GM20431 (cell line): ENCODE results near the gene TBC1D32.
"Not testable (repeated sequence)": the region's sequence is repeated elsewhere in the genome, so short reads cannot be mapped to it uniquely, and the experiment has no call there.

Source experiments
- in situ Hi-C: fragments of 300-500 bp; cut with MseI, MboI; formaldehyde crosslinking; loops from one replicate; pipeline ENCODE4 v1.15.0; 2020; ENCODE audit warnings: low sequenced_read_pairs; ENCODE audit not compliant: unreplicated experiment

Gene TBC1D32

DNA sequence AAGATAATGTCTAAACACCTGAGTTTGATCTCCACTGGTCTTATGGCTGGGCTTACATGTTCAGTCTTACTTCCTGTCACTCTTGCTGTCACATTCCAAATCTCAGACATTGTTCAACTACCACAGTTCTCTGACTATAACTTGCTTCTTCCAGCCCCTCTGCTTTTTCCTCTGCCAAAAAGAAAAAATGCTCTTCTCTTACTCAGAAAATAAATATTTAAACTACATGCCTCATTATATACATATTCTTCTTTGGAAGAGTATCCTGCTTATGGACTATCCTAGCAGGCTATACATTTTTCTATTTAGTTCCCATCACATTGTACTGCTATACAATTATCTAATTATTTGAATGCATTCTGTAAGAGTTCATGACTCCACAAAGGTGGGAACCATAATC is 175.4 kb downstream of the TBC1D32 start:
- in situ Hi-C loops: no loop called here

- in situ Hi-C loops: no loop called here
Observed at GRCh38 chr6:121158438-121158837, 175.8 kb downstream of the TBC1D32 start.

- in situ Hi-C loops: no loop called here
Observed at GRCh38 chr6:121157906-121158305, 176.4 kb downstream of the TBC1D32 start.

GRCh38 chr6:121143476-121143875 is 190.8 kb downstream of the TBC1D32 start:
- in situ Hi-C loops: no loop called here

DNA sequence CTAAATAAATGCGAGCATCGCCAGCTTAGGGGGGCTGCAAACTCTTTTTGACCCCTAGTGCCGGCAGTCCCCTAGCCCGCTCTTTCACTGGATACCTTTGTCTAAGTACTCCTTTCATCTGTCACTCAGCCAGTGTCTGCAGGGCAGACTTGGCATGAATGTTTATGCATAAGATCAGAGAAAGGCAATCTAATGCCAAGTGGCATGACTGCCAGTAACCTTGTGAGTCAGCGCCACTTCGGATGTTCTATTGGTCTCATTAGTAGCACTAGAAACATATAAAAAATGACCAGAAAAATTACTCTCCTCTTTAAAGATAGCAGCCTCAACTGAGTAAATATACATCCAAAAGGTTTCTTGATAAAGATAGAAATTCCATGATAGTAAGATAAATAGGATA is 192.2 kb downstream of the TBC1D32 start:
- in situ Hi-C loops: no loop called here

DNA sequence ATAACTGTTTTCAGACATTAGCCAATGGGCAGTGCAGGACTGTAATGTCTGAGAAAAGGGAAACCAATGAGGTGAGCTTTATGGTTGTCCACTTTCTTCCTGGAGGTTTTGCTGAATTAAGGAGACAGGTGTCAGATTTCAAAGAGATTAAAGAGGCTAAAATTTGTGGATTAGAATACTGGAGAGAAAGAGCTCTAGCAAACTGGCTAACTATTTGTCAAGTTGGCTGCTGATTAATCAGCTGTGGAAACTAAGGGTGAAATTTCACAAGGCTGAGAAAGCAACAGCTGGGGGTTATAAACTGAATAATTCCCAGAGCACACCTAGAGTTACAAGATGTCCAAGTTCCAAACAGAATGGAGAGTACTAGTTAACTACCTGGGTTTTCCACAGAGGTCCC is 198.9 kb downstream of the TBC1D32 start:
- in situ Hi-C loops: no loop called here

- in situ Hi-C loops: no loop called here
Observed at GRCh38 chr6:121134922-121135321, 199.4 kb downstream of the TBC1D32 start.

GRCh38 chr6:121124600-121124999 is 209.7 kb downstream of the TBC1D32 start:
- in situ Hi-C loops: no loop called here

GRCh38 chr6:121112356-121112755 is 221.9 kb downstream of the TBC1D32 start:
- in situ Hi-C loops: no loop called here

- in situ Hi-C loops: no loop called here
Observed at GRCh38 chr6:121110733-121111132, 223.5 kb downstream of the TBC1D32 start.

GRCh38 chr6:121106962-121107361 is 227.3 kb downstream of the TBC1D32 start:
- in situ Hi-C loops: no loop called here

DNA sequence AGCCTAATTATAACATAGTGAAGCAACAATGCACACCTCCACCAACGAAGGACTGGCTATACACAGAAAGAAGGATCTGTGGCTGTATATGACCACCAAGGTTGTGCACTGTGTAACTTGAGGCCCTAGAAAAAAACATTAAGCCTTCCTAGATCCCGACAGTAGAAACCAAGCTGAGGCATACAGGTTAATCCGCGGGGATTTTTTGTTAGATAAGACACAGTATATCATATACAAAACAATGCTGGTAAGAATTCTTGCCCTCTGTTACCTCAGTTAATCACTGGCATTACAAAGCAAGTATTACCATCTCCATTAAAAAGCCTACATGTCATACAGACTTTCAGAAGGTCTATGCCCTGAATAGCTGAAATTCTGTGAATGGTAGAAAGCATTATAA is 228.8 kb downstream of the TBC1D32 start:
- in situ Hi-C loops: no loop called here

DNA sequence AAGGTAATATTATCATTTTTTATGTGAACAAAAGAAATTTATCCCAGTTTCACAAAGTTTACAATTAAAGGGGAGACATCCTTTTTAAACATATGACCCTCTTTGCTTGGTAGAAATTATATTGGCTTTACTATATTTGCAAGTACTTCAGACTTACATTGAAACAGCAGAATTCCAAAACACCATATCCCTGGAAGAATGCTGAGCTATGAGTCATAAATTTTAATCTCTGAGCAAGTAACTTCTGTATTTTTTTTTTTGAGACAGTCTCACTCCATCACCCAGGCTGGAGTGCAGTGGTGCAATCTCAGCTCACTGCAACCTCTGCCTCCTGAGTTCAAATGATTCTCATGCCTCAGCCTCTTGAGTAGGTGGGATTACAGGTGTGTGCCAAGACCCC is 240.4 kb downstream of the TBC1D32 start:
- in situ Hi-C loops: no loop called here

DNA sequence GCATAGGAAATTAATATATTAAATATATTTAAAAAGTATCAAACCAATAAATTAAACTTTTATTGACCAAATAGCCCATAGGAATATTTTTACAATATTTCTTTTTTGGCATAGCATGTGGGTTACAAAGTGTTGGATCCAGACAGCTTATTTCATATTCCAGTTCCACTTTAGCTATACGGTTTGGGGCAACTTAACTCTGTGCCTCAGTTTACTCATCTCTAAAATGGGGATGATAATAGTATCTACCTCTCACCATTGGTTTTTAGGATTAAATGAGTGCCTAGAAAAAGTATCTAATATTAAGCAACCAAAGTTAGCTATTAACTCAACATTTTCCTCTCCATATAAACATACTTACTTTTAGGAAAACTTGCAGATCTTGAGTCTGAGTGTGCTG is 243.8 kb downstream of the TBC1D32 start:
- in situ Hi-C loops: no loop called here

DNA sequence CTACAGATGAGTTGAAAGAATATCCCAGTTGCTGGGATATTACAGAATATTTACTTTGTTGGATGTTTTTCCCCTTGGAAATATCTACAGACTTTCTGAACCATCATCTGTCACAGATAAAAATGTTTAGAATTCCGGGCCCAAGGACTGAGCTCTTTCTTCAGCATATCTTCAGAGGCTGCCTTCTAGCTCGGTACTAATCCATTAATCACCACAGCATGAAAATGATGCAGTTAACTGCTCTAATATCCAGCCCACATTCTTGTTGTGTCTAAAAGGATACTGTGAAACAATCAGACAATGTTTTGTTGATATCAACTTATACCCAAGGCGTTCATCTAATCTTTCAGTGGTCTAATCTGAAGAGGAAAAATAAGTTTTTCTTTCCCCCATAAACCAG is 247.4 kb downstream of the TBC1D32 start:
- in situ Hi-C loops: no loop called here

- in situ Hi-C loops: no loop called here
Observed at GRCh38 chr6:121076119-121076518, 258.2 kb downstream of the TBC1D32 start.

- in situ Hi-C loops: not testable (repeated sequence)
Observed at GRCh38 chr6:121068749-121069148, 265.5 kb downstream of the TBC1D32 start.

DNA sequence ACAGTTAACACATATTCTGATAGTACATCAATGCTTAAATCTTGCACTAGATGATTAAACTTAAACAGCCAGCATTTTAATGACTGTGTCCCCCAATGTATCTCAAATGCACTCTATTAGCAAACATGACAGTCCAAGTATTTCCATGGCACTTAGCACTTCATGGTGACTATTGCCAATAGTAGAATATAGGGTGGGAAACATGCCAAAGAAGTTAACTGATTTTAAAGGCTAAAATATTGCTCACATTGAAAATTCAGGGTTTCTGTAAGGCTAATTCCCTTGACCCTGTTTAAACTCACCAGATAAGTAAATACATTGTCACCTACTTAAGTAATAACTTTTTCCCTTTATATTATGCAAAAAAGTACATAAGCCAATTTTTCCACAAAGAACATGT is 266.9 kb downstream of the TBC1D32 start:
- in situ Hi-C loops: no loop called here

DNA sequence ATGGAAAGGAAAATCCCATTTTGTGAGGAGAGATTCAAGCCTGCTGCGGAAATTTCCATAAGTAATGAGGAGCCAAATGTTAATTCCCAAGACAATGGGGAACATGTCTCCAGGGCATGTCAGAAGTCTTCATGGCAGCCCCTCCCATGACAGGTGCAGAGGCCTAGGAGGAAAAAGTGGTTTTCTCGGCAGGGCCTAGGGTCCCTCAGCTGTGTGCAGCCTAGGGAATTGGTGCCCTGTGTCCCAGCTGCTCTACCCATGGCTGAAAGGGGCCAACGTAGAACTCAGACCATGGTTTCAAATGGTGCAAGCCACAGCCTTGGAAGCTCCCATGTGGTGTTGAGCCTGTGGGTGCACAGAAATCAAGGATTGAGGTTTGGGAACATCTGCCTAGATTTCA is 269.9 kb downstream of the TBC1D32 start:
- in situ Hi-C loops: no loop called here

- in situ Hi-C loops: no loop called here
Observed at GRCh38 chr6:121055572-121056163, 278.6 kb downstream of the TBC1D32 start.

DNA sequence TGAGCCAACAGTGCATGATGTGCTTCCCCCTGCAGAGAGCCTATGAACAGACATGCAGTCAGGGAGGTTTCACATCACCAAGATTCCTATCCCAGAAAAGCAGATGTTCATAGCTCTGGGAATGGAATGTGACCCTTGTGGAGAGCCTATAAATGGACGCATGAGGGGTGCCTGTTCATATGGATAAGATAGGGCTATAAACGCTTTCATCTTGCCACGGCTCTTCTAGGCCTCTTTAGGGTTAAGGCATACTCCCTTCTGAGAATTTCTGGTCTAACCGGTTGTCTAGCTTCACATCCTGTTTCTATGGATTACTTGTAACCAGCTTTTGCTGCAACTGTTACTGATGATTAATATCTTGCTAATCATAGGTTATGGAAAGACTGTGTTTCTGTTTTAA is 285.7 kb downstream of the TBC1D32 start:
- in situ Hi-C loops: not testable (repeated sequence)

DNA sequence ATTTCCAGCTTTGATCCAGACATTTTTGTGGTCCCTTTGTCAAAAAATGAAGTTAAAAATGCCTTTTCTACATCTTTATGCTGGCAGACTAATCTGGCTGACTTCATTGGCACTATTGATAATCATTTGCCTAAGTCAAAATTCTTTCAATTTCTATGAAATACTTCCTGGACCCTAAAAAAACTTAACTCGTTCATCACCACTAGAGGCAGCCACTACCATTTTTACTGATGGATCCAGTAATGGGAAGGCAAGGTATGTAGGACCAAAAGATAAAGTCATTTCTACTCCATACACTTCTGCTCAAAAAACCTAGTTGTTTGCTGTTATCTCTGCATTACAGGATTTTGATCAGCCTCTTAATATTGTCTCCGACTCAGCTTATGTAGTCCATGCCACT is 289.4 kb downstream of the TBC1D32 start:
- in situ Hi-C loops: not testable (repeated sequence)

- in situ Hi-C loops: not testable (repeated sequence)
Observed at GRCh38 chr6:121043706-121044105, 290.6 kb downstream of the TBC1D32 start.
